NAMALWA (cell line): ENCODE measurements around the gene IFRD1.
"Not testable (repeated sequence)": the region's sequence is repeated elsewhere in the genome, so short reads cannot be mapped to it uniquely, and the experiment has no call there.

ENCODE experiments used
- DNase-seq: peaks from one replicate; pipeline ENCODE4 v3.0.0-alpha.2; 2015; ENCODE audit warnings: low spot score

Gene IFRD1

DNA sequence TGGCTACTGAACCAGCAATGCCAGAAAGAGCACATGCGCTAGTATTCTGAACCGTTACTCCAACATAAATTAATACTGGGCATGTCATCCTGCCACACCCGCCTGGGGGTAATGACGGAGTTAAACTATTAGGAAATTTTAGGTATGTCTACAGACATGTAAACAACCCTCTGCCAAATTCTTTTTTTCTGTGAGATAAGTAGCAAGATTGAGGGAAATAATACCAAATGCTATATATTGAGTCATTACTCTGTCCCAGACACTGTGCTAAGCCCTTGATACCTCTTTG lies 37.9 kb downstream of the IFRD1 start:
- DNase-seq = no peak

DNA sequence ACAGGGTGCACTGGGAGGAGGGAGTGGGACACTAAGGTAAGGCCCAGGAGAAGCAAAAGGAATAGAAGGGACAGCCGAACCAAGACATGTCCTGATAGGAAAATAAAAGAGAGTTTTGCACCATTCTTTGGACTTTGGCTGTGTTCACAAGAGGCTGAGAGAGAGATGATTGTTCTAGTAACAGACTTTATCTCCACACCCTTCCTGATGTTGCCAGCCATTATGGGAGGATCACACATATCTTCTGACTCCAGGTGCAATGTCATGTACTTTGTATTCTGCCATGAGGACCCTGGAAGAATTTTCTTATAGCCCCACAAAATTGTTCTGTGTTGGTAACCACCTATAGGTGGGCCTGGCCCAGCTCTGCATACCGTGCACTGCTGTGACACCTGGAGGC lies 41.9 kb downstream of the IFRD1 start:
- DNase-seq = no peak

DNA sequence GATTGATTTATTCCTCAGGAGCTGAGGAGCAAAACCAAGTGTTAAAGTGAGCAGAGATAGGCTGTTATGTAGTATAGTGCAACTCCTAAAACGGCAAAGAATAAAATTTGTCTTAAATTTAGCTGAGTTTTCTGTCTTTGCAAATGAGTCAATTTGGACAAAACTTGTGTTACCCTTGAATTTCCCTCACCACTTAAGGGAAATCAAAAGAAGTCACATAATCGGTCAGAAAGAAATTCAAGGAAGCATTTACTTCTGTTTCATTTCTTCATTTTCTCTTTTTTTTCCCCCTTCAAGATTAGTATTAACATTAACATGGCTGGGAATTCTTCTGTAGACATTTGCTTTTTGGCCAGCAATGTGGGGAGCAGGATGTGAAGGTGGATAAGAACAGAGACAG lies 44.4 kb downstream of the IFRD1 start:
- no peak for DNase-seq

DNA sequence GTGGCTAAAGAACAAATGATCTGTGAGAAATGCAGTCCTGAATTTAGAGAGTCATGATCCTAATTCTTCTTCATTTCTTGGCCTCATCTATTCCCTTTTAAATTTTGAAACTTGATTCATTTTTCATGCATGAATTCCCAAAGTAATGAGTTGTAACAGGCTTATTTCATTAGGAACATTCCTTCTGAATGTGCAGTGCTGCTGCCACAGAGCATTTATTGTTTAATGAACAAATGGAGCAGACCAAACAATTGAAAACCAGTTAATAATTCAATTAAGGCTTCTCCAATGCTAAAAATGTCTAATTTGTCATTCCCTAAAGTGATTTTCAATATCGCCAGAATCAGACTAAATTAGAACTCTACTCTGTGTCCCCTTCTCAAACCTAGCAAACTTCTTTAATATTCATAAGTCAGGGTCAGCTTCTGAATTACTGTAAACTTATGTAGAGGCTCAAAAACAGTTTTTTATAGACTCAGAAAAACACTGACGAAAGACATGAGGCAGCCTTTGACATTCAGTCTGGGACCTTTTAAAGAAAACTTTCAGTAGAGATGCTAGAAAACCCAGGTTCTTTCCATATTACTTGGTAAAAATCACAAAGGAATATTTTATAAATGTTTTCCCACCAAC lies 45.0 kb downstream of the IFRD1 start:
- DNase-seq = no peak

DNA sequence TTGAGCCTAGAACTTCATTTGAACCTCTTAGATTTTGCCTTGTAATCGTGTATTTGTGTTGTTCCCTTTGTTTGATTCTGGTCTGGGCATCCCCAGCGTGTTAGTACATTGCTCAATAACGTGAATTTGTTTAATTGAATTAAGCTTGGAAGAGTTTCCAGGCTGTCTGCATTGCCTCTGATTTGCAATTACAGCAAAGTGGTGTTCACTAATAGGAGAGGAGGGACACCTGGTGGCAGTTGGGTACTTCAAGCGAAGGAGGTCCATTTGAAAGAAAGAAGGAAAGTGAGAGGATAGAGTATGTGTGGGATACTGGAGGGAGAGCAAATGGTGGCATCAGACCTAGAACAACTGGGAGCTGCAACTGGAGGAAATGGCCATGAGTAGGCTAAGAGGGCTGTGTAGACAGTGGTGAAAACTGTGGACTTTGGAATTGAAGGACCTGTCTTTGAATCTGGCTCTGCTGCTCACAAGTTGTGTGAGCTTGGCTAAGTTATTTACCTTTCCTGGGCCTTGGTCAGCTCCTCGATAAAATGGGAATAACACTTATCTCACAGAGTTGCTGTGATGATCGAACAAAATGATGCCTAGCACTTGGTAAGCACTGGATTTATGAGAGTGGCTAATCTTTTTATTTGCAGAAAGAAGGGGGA lies 45.7 kb downstream of the IFRD1 start:
- peak; percentile 77 for DNase-seq

DNA sequence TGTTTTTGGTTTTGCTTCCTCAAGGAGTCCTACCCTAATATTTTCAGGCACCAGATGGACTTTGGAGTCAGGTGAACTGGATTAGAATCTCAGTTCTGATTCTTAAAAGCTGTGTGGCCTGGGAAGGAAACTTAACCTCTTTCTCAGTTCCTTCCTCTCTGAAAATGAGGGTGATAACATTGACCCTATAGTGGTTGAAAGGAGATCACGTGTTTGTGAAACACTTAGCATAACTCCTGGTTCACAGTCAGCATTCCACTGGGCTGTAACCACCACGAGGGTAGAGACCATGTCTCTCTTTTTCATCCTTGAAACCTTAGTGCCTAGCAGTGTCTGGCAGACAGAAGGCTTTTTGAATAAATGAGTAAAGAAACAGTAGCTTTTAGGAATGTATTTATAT lies 47.2 kb downstream of the IFRD1 start:
- no peak for DNase-seq

DNA sequence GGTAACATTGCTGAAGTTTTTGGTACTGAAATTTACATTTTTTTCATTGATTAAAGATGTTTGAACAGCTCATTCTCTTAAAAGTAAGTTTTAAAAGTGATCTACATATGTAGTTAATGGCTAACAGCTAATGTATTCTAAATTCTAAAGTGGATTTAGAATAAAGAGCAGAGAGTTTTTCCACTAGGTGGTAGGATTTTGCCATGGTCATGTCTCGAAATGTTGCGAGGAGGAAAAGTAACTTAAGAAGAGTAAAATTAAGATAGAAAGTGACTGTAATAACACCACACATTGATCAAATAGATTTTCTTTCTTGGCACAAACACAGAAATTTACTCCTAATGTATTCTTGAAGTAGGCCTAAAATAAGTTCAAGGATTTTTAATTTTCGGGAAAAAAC lies 50.4 kb downstream of the IFRD1 start:
- no peak for DNase-seq

DNA sequence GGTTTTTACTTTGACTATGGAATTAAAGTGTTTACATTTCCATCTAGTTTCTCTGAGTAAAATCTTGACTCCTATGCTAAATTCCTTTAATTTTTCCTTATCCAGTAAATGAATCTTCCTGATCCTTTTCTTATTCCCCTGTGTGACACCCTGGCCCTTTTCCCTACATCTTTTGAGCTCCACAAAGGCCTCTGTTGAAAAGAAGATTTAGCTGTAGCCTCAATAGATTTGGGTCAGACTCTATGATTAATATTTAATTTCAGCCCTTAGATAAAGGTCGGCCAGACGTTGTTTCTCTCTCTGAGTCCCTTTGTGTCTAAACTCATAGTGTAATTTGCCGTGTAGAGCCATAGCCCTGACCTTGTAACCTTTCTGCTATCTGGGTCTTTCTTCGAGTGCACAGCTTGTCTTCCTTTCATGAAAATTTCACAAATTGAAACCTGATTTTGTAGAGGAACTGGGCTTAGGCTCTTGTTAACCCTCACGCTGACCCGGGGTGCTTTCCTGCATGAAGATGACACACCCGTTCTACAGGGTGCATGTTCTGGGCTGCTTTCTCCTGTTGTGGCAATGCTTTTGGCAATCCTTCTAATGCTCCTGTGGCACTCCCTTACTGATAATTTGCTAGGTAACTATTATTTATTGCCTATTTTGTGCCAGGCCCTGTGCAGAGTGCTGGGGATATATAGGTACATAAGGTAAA lies 51.7 kb downstream of the IFRD1 start:
- DNase-seq = no peak

DNA sequence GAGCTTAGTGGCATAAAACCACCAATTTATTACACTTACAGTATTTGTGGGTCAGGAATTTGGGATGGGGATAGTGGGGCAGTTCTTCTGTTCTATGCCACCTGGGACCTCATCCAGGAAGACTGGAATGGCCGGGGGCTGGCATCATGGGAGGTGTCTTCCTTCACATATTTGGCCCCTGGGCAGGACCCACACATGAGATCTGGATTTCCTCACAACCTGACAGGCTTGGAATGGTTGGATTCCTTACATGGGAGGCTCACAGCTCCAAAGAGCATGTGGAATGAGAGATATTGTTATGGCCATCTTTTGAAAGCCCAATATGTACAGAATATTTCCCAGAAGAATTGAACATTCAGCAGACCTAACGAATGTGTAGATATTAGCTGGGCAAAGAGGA lies 52.4 kb downstream of the IFRD1 start:
- DNase-seq = no peak

DNA sequence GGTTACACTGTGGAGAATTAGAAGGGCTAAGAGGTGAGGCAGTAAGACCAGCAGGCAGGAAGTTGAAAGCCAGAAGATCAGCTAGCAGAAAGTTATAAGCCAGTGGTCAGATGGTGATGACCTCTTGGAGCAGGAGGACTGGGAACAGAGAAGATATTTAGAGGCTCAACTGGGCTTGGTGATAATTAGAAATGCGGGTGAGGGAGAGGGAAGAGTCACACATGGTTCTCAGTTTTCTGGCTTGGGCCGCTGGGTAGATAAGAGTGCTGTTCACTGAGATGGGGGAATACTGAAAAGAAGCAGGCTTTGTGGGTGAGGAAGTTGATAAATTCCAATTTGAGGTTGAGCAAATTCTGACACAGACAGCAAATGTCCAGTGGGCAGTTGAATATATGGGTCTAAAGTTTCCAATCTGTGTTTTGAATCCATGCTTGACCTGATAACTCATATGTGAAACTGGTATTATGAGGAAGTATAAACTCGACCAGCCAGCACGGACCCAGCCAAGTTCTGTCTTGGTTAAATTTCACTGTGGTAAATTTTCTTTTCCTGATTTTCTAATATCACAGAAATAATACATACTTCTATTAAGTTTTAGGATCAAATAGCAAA lies 53.2 kb downstream of the IFRD1 start:
- no peak for DNase-seq

DNA sequence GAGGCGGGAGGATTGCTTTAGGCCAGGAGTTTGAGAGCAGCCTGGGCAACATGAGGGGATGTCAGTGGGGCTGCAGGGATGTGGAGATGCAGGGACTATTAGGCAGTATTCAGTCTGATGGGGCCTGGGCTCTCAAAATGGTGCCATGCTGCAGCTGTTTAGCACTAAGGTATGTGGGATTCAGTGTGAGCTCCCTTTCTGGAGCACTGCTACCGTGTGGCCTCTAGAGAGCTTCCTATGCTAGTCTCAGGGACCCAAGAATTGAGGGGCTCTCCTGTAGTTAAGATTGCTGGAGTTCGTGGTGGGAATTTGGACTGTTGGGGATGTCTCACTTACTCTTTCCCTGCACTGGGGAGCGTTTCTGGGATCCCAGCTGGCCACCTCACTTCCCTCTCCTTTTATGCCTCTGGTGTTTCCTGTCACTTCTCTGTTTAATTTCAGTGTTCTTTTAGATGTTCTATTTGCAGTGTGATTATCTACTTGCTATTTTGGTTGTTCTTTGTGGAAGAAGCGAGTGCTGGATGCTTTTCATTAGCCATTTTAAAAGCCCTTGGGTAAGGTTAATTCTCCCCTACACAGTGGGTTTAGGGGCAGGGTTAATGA lies 53.9 kb downstream of the IFRD1 start:
- DNase-seq = no peak

DNA sequence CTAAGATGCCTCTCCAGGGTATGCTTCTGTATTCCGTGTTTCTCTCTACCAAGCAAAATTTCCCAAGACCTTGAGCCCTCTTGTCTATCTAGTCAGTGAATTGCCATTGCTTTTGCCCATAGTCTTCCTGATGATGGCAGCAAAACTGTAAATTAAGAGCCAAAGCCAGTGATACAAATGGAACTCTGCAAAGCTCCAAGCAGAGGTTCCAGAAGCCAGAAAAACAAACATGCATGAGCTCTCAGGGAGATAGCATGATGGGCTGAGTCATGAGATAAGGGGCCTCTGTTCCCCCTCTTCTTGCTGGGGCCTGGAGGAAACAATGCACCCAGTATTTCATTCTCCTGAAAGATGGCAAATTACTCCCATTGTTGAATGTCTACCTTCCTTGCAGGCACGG lies 55.2 kb downstream of the IFRD1 start:
- no peak for DNase-seq

DNA sequence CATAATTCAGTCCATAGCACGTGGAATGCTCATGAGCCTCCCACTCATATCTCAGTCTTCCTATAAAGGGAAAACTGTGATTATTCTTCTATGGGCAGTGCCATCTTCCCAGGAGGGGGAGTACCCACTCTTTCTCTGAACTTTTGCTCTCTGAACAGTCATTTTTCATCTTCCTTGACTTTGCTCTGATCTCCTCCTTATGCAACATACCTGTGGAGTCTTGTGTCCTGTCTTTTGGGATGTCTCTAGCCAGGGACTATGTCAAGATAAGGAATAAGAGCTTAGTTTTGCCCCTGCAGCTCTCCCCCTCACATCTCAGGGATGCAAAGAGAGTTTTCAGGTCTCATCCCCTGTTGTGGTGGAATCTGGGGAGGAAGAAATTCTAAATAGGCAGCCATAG lies 58.1 kb downstream of the IFRD1 start:
- no peak for DNase-seq

DNA sequence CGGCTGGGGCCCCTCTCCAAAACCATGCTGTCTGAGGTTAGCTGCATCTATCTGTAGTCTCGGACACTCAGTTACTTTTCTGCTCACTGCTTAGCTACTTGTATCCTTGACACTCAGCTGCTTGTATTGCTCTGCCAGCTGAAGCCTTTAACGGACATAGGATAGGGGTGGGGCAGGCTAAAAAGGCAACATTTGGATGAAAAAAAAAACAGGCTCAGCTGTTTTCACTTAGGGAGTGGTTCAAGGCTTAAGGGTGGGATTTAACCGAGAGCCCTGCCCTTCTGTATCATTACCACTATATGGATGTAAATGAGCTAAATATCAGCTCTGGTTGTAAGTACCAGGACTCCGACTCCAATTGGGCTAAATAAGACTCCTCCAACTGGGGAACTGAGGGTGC lies 59.1 kb downstream of the IFRD1 start:
- no peak for DNase-seq

DNA sequence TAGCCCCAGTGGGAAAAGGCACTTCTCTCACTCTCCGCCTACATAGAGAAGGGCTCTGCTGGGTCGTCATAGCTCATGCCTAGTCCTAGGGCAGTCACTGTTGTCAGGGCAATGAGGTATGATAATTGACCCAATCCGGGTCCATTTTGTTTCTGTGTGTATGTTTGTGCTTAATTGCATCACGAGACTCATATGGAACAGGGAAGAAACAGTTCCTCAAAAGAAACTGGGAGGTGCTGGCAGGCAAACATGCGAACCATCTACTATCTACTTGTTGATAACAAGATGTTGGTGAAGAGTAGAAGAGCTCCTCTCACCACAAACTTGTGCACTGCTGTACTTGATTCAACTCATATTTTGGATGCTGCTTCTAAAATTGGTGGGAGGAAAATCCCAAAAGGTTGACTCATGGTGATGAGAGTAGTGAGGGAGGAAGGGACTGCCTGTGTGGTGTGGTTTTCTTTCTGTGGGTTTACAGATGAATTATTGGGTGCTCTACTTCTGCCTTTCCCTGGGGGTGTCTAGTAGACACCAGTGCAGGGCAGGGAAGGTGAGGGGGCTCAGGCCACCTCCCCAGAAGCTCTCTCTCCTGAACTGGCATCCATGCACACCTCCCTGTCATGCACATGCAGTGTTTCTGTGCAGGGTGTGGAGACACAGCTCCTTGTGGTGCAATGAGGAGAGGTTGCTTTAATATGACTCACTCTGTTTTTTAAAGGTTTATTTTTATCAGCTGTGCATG lies 59.9 kb downstream of the IFRD1 start:
- no peak for DNase-seq

DNA sequence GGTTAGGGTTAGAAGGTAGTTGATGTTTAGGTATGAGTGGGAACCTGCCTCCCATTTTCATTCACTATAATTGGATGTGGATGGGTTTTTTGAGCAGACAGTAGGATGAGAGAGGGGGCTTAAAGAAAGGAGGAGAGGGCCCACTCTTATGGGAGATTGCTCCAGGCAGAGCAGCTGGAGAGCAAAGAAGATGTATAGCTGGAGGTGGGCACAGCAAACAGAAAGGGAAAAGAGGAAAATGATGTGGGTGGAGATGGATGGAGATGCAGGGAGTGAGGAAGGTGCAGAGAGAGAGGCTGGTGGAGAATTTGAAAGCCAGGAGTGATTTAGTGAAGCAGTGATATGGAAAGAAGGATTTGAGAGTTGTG lies 60.5 kb downstream of the IFRD1 start:
- DNase-seq = no peak

DNA sequence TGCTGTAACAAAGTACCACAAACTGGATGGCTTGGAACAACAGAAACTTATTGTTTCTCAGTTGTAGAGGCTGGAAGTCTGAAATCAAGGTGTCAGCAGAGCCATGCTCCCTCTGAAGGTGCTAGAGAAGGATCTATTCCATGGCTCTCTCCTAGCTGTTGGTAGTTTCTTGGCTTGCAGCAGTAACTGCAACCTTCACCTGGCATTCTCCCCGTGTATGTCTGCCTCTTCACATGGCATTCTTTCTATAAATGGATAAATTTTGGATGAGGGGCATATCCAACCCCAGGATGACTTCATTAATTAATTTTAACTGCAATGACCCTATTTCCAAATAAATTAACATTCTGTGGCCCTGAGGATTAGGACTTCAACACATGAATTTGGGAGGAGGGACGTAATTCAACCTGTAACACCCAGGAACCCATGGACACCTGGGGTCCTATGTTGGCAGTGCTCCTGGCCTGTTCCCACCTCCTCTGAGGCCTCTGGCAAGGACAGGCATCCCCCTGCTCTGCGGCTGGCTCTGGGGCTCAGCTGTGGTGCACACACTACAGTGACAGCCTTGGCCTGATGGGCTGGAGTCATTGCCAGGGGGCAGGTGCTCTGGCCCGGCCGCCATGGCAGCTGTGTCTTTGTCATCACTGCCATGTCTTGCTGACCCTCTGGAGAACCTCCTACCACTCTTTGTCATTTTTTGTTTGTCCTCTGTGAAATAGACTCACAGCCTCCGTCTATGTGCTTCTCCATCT lies 61.4 kb downstream of the IFRD1 start:
- no peak for DNase-seq

DNA sequence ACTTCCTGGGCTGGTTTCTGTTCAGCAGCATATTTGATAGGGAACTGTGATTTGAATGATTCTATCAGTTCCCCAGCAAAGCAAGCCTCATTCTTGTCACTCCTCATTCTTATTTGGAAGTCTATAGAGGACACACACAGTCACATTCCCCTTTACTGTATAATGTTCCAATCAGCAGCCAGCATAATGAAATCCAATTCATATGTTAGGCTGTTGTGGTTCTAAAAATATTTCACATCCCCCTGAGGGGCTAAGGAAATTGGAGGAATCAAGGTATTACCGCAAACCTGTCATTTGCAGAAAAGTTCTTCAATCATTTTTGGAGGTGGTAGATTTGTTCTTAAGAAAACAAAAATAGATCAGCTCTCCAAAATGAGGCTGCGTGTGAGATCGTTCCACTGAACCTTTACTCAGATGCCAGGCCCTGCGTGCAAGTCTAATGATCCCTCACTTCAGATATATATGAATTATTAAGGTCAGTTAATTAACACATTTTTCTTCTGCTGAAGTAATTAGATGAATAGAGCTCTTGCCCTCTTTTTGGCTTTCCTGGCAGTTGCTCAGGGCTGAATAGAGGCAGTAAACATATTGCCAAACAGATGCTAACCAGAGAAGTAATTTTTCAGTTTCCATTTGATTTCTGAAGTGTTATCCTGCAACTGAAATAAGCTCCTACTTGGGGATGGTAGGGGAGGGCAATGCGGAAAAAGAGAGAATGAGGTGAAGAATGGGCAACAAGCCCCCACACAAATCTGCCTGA lies 62.4 kb downstream of the IFRD1 start:
- DNase-seq = no peak

DNA sequence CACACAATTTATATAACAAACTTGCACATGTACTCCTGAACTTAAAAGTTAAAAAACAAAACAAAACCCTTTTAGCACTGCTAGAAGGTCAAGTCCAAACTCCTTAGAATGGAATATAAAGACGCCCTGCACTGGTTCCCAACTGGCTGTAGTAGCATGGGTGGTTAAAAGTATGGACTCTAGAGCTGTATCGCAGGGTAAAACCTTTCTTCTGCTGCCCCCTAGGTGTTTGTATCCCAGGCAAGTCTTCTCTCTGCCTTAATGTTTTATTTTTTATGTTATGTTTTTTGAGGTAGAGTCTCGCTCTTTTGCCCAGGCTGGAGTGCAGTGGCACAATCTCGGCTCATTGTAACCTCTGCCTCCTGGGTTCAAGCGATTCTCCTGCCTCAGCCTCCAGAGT lies 65.7 kb downstream of the IFRD1 start:
- no peak for DNase-seq

DNA sequence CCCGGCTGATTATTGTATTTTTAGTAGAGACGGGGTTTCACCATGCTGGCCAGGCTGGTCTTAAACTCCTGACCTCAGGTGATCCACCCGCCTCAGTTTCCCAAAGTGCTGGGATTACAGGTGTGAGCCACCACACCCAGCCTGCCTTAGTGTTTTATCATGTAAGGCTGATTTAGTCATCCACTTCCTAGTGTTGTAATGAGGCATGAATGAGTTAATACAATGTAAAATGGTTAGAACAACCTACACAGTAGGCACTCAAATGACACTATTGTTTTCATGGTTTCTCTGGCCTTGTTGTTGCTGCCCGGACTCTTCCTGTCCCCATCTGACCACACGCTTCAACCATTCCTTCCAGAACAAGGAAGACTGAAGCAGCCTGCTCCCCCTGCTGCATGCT lies 66.2 kb downstream of the IFRD1 start:
- not testable (repeated sequence) for DNase-seq

DNA sequence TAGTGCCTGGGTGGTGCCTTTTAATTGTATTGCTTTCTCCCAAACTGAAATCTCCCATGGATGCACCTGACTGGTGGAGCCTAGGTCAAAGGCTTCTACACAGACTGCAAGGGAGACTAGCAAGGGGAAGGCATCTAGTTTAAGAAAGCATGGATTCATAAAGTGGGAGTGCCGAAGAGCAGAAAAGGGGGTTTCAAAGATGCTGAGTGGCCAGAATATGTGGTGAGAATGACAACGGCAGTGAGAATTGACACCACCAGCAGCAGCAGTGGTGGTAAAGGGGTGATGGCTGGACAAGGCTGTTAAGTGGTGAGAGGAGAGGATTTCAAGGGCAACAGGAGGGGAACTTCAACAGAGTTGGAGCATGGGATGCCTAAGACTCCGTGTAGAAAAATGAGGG lies 67.2 kb downstream of the IFRD1 start:
- no peak for DNase-seq
